Lower leg skin (tissue), 4 donors: ENCODE data around the gene MYOCOS. TPM values are rescaled to one million over a fixed set of nuclear protein-coding genes. Genes with fewer than 3 reads are reported as not detected.

Source experiments
- DNase-seq, 2 donors: peaks; one replicate each; pipeline ENCODE4 v3.0.0-alpha.2; 2019; ENCODE audit warnings: low spot score in 2 of 2
- H3K4me3 ChIP-seq: fragments of 200-600 bp; sonication (generic); 2 replicates; pipeline ENCODE4 v1.5.1; 2017; ENCODE audit warnings: mild to moderate bottlenecking, low read depth; ENCODE audit not compliant: poor library complexity, severe bottlenecking
- POLR2A ChIP-seq, 2 donors: fragments of 450-650 bp; IDR thresholded peaks; one replicate each; pipeline ENCODE4 v1.6.1; 2016 to 2017; ENCODE audit warnings: antibody characterized with exemption in 2 of 2, mild to moderate bottlenecking in 1 of 2, moderate library complexity in 1 of 2
- WGBS, 2 donors: methylation state at CpG; one replicate each; pipeline ENCODE4 v1.1.5; 2018; 5-methylcytosine and 5-hydroxymethylcytosine counted together
- intact Hi-C: fragments of 100-400 bp; cut with DNase I; formaldehyde crosslinking; loops from one replicate; pipeline ENCODE4 v1.15.0; 2023; ENCODE audit warnings: low total_unique reads
- total RNA-seq, 4 donors: library from RNA; depleted of rRNA; stranded (reverse); fragments of >200 nt; gene quantifications; one replicate each; pipeline ENCODE4 v1.1.0, GENCODE V29; 2016
- TF ChIP-seq, protein P1 (sequence below), 3 donors: fragments of 450-650 bp; IDR thresholded peaks; one replicate each; pipeline ENCODE4 v1.5.1; 2016; ENCODE audit warnings: antibody characterized with exemption in 3 of 3, mild to moderate bottlenecking in 3 of 3, moderate library complexity in 2 of 3

MYOCOS gene, protein sequence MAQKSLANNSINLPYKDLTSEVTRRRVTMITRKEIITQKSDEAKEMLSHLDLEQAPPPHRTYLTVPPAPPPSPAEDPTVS
- not detected for total RNA-seq

DNA sequence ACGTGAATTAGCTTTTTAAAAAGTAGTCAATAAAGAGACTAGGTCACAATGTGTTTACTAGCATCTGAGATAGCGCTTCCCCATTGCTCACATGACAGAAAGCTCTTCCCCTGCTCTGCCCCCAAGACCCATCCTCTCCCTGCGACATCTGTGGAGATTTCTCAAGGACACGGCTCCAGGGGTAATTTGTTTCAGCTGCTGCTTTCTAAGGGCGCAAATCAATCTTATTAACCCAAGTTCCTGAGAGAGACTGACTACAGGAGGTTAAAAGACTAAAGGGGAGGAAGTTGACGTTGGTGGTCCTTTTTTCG lies at the start of gene MYOCOS:
TSS of gene MYOCOS (plus strand) at position 92 of the 311 bp plus-strand sequence. CDS start 1,641 bp downstream, outside the sequence.
- WGBS, 2 donors, result 57 to 61% methylated on average over 7 of the region's 7 CpGs
- no peak within 1 kb of the TSS for H3K4me3 ChIP-seq

DNA sequence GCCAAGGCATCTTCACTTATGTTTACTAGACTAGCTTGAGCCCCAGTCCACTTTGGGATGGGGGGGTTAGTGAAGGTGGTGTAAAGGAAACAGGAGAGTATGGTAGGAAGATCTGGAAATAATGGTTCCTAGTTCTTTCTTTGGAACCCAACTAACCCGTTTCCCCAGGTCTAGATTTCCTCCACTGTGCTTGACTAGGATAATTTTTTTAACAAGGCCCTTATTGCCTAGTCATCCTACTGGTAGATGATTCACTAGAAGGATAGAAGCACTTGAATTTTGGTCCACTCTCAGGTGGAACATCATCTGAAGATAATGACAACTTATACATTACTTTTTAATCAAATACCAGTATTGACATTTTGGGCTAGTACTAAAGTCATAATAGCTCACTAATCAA lies 45.9 kb upstream of the MYOCOS start:
- 78 to 81% methylated on average over 1 of the region's 1 CpG for WGBS, 2 donors
- no peak for DNase-seq
- no peak overlapping the region for H3K4me3 ChIP-seq
- intact Hi-C loops, result no loop called here
- no peak for TF ChIP-seq POLR2A (IDR thresholded peaks at IDR 0.05)
- TF ChIP-seq, protein P1, sequence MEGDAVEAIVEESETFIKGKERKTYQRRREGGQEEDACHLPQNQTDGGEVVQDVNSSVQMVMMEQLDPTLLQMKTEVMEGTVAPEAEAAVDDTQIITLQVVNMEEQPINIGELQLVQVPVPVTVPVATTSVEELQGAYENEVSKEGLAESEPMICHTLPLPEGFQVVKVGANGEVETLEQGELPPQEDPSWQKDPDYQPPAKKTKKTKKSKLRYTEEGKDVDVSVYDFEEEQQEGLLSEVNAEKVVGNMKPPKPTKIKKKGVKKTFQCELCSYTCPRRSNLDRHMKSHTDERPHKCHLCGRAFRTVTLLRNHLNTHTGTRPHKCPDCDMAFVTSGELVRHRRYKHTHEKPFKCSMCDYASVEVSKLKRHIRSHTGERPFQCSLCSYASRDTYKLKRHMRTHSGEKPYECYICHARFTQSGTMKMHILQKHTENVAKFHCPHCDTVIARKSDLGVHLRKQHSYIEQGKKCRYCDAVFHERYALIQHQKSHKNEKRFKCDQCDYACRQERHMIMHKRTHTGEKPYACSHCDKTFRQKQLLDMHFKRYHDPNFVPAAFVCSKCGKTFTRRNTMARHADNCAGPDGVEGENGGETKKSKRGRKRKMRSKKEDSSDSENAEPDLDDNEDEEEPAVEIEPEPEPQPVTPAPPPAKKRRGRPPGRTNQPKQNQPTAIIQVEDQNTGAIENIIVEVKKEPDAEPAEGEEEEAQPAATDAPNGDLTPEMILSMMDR (IDR thresholded peaks at IDR 0.05), result no peak

More for the DNA sequence above, at the start of gene MYOCOS:
- no peak for DNase-seq
- TF ChIP-seq, protein P1 (IDR thresholded peaks at IDR 0.05), result no peak
- no peak for TF ChIP-seq POLR2A (IDR thresholded peaks at IDR 0.05)
- intact Hi-C loops, result no loop called here

DNA sequence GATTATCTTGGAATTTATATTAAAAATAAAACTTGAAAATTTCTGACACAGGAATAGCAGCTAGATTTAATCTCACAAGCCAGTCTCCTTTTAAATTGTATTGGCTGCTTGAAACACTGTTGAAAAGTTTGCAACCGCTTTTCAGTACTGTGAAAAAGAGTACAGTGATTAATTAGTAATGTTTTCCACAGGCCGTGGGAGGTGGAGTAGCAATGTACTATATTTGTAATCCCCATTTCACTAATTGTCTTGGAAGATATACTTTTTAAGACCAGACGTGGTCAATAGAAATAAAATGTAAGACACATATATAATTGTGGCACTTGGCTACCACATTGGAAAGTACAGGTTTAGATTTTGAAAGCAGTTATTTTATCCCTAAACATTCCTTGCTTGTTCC lies 40.8 kb upstream of the MYOCOS start:
- WGBS, 2 donors, result 75 to 76% methylated on average over 3 of the region's 3 CpGs

DNA sequence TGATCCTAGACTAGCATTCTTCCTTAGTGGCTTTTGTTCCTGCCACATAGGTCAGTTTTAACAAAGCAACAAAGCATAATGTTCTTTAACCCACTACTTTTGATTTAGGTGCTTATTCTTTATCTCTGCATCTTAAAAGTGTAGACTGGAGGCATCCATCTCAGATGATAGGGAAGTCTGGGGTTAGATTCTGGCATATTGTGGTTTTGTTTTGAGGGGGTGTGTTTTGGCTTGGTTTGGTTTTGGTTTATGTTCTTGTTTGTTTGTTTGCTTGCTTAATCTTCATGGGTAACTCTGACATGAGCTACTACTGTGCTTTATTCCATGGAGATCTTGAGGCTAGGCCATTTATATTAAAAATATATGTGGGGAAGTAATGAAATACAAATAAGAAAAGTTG lies 40.3 kb upstream of the MYOCOS start:
- H3K4me3 ChIP-seq, result no peak overlapping the region
- intact Hi-C loops, result loop anchor here (10.0 kb wide), 1 partner anchor 57 kb away; no protein-coding TSS in a partner anchor
- no peak for TF ChIP-seq POLR2A (IDR thresholded peaks at IDR 0.05)
- TF ChIP-seq, protein P1 (IDR thresholded peaks at IDR 0.05), result no peak
- DNase-seq, result no peak

More for the DNA sequence above, 40.8 kb upstream of the MYOCOS start:
- no peak overlapping the region for H3K4me3 ChIP-seq
- TF ChIP-seq POLR2A (IDR thresholded peaks at IDR 0.05), result no peak
- no peak for DNase-seq
- intact Hi-C loops, result loop anchor here (10.0 kb wide), 1 partner anchor 56 kb away; no protein-coding TSS in a partner anchor

DNA sequence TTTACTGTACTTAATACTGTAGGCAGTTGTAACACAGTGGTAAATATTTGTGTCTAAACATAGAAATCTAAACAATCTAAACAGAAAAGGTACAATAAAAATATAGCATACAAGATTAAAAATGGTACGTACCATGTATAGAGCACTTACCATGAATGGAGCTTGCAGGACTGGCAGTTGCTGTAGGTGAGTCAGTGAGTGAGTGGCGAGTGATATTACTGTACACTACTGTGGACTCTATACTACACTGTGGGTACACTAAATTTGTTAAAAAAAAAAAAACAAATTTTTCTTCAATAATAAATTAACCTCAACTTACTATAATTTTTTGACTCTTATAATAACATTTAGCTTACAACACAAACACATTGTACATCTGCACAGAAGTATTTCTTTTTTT lies 39.5 kb upstream of the MYOCOS start:
- intact Hi-C loops, result loop anchor here (10.0 kb wide), 1 partner anchor 58 kb away; no protein-coding TSS in a partner anchor
- 92 to 96% methylated on average over 2 of the region's 2 CpGs for WGBS, 2 donors

DNA sequence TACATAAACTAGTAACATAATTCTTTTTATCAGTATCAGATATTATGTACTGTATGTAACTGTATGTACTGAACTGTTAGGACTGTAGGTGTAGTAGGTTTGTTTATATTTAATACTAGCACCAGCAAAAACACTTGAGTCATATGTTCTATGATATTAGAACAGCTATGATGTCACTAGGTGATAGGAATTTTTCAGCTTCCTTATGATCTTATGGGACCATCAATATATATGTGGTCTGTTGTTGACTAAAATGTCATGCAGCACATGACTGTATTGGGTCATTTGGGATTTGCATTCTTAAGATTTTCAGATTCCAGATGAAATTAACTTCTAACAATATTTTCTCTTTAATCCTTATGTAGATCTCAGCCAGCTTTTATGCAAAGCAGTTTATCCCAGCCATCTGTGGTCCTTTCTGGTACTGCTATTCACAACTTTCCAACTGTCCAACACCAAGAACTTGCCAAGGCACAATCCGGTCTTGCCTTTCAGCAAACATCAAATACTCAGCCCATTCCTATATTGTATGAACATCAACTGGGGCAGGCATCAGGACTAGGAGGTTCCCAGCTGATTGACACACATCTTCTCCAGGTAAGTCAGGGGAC lies 38.3 kb upstream of the MYOCOS start:
- 57 to 88% methylated on average over 1 of the region's 1 CpG for WGBS, 2 donors
- H3K4me3 ChIP-seq, result no peak overlapping the region
- DNase-seq, result no peak
- intact Hi-C loops, result loop anchor here (10.0 kb wide), 1 partner anchor 59 kb away; no protein-coding TSS in a partner anchor
- TF ChIP-seq, protein P1 (IDR thresholded peaks at IDR 0.05), result no peak
- no peak for TF ChIP-seq POLR2A (IDR thresholded peaks at IDR 0.05)

More for the DNA sequence above, 39.5 kb upstream of the MYOCOS start:
- no peak for TF ChIP-seq POLR2A (IDR thresholded peaks at IDR 0.05)
- TF ChIP-seq, protein P1 (IDR thresholded peaks at IDR 0.05), result no peak
- no peak overlapping the region for H3K4me3 ChIP-seq
- DNase-seq, result no peak
